ENCODE results near the gene ZFP28. TPM values are rescaled to one million over a fixed set of nuclear protein-coding genes. Genes with fewer than 3 reads are reported as not detected.
A peak's percentile ranks its signal among the peaks of the same experiment; 100 is the strongest.

ZFP28 gene
- total RNA-seq, 4 donors from 2014 or later = 0.20 to 5.4 (median 2.2) TPM

DNA sequence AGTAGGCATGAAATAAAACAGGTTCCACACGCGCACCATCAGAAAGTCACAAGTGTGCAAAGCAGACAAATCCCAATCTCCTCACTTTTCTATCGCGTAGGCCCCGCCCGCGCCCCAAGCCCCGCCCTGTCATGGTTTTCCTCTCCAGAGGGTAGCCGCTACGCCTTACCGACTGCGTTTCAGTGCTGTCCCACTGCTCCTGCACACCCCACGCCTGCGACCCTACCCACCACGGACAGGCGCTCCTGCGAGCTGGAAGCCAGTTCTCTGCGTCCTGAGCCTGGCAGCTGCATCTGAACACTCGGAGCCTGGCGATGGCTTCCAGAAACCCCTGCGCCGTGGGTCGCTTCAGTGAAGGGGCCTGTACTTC is 28.1 kb downstream of the ZFP28 start:
- Histone ChIP-seq H3K27ac (peak overlapping the region; percentile 84 to 90 (median 84)), H3K4me3 (peak overlapping the region; percentile 46 to 90 (median 76)), H3K27me3 (no peaks in the 10 kb centered on the region), H3K4me1 (peaks cover 5 to 11% (median 6%) of the 10 kb centered on the region in 4 donors), H3K36me3 (peaks cover 0 to 43% (median 15%) of the 10 kb centered on the region in 4 donors), H3K9me3 (peaks cover 71 to 83% of the 10 kb centered on the region in 2 donors)
- 3% methylated on average over 23 of the region's 23 CpGs; no CpG with 5 or more reads in 1 of the 2 donors for whole genome bisulfite sequencing, 2 donors (ENCODE audit: low coverage in 1 of 2)
- in situ Hi-C loops (cut with MboI; ENCODE audit: low pct_ligation_motif_present in 1 of 4, low pct_unique_long_range_greater_than_20kb in 1 of 4, low sequenced_read_pairs in 3 of 4) = no loop called here
- intact Hi-C loops (cut with DNase I; ENCODE audit: low total_unique reads) = no loop called here
- no peak for TF ChIP-seq POLR2A (IDR thresholded peaks at IDR 0.05)
- TF ChIP-seq EP300 (IDR thresholded peaks at IDR 0.05; ENCODE audit: low read depth) = no peak
- TF ChIP-seq, protein P1, sequence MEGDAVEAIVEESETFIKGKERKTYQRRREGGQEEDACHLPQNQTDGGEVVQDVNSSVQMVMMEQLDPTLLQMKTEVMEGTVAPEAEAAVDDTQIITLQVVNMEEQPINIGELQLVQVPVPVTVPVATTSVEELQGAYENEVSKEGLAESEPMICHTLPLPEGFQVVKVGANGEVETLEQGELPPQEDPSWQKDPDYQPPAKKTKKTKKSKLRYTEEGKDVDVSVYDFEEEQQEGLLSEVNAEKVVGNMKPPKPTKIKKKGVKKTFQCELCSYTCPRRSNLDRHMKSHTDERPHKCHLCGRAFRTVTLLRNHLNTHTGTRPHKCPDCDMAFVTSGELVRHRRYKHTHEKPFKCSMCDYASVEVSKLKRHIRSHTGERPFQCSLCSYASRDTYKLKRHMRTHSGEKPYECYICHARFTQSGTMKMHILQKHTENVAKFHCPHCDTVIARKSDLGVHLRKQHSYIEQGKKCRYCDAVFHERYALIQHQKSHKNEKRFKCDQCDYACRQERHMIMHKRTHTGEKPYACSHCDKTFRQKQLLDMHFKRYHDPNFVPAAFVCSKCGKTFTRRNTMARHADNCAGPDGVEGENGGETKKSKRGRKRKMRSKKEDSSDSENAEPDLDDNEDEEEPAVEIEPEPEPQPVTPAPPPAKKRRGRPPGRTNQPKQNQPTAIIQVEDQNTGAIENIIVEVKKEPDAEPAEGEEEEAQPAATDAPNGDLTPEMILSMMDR (IDR thresholded peaks at IDR 0.05) = no peak
- TF ChIP-seq POLR2AphosphoS5 (IDR thresholded peaks at IDR 0.05) = no peak
- peak; percentile 47 for DNase-seq

DNA sequence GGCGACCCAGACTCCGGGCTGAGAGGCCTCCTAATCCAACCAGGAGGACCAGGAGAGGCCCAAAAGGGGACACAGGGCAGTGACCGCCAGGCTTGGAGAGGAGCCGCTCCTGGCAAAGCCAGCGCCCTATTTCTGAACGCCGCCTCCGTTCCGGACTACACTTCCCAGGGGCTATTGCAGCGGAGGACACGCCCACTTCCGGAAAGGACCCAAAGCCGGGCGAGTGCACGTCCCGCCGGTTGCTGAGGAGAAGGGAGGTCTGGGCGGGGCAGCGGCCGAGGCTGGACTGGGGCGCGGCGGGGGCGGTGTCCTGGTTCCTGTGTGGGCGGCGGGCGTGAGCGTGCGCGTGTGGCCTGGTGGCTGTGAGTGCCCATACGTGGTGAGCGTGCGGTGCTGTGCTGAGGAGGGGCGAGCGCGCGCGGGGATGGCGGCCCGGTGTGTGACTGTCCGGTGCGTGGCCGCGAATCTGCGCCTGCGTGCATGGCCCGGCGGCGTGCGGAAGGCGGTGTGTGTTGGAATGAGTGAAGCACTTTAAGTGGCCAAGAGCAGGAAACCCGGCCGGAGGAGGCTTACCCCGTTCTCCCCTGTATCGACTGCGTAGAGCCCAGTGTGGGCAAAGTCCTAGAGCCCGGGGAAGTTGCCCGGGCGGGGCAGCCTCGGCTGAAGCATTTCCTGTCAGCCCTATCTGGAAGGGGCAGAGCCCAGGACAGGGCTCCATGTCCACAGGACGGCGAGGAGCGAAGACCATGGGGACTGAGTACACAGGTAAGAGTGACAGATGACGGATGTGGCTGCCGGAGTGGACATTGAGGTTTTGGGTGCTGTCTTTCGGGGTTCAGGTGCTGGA is 28.7 kb downstream of the ZFP28 start, which contains the start of gene ZNF470:
TSS of gene ZNF470 (plus strand) at position 195 of the 847 bp plus-strand sequence. CDS start 2,844 bp downstream, outside the sequence.
- peaks cover 5 to 11% (median 6%) of the 10 kb centered on the region in 4 donors for H3K4me1 ChIP-seq
- in situ Hi-C loops (cut with MboI; ENCODE audit: low pct_ligation_motif_present in 1 of 4, low pct_unique_long_range_greater_than_20kb in 1 of 4, low sequenced_read_pairs in 3 of 4) (no loop called here), intact Hi-C loops (cut with DNase I; ENCODE audit: low total_unique reads) (no loop called here)
- WGBS, 2 donors (ENCODE audit: low coverage in 1 of 2) = 6% methylated on average over 63 of the region's 66 CpGs; no CpG with 5 or more reads in 1 of the 2 donors
- H3K36me3 ChIP-seq = peaks cover 0 to 47% (median 16%) of the 10 kb centered on the region in 4 donors
- H3K4me3 ChIP-seq = peak within 1 kb of the TSS; percentile 46 to 90 (median 76)
- peak; percentile 97 for DNase-seq
- H3K9me3 ChIP-seq = peaks cover 68 to 82% of the 10 kb centered on the region in 2 donors
- H3K27ac ChIP-seq = peak within 1 kb of the TSS; percentile 84 to 90 (median 84)
- no peaks in the 10 kb centered on the region for H3K27me3 ChIP-seq
- TF ChIP-seq, protein P1 (IDR thresholded peaks at IDR 0.05) = no peak
- TF ChIP-seq POLR2A (IDR thresholded peaks at IDR 0.05) (peak; percentile 64), POLR2AphosphoS5 (IDR thresholded peaks at IDR 0.05) (peak; percentile 50 to 71 (median 70))

DNA sequence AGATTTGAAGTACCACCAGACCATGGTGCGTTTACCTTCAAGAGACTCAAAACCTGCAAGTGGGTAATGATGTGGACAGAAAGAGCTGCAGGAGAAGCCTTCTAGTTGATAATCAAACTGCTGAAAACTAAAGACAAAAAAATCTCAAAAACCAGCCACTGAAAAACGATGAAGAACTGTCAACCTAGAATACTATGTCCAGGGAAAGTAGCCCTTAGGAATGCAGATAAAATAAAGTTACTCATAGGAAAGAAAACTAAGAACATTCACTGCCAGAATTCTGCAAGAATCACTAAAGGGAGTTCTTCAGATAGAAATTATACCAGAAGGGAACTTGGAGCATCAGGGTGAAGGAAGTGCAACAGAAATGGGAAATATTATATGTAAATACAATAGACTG is 33.8 kb downstream of the ZFP28 start:
- H3K4me1 ChIP-seq = peaks cover 5 to 8% (median 6%) of the 10 kb centered on the region in 4 donors
- TF ChIP-seq, protein P1 (IDR thresholded peaks at IDR 0.05) = no peak
- no peak for TF ChIP-seq EP300 (IDR thresholded peaks at IDR 0.05; ENCODE audit: low read depth)
- TF ChIP-seq POLR2A (IDR thresholded peaks at IDR 0.05) = no peak
- no peak for TF ChIP-seq POLR2AphosphoS5 (IDR thresholded peaks at IDR 0.05)
- WGBS, 2 donors (ENCODE audit: low coverage in 1 of 2) = 50 to 52% methylated on average over 2 of the region's 2 CpGs
- no peaks in the 10 kb centered on the region for H3K27me3 ChIP-seq
- no peak overlapping the region for H3K4me3 ChIP-seq
- DNase-seq = no peak
- no peak overlapping the region for H3K27ac ChIP-seq
- in situ Hi-C loops (cut with MboI; ENCODE audit: low pct_ligation_motif_present in 1 of 4, low pct_unique_long_range_greater_than_20kb in 1 of 4, low sequenced_read_pairs in 3 of 4) = no loop called here
- intact Hi-C loops (cut with DNase I; ENCODE audit: low total_unique reads) = no loop called here
- peaks cover 0 to 85% (median 40%) of the 10 kb centered on the region in 4 donors for H3K36me3 ChIP-seq
- H3K9me3 ChIP-seq = peaks cover 85 to 94% of the 10 kb centered on the region in 2 donors

DNA sequence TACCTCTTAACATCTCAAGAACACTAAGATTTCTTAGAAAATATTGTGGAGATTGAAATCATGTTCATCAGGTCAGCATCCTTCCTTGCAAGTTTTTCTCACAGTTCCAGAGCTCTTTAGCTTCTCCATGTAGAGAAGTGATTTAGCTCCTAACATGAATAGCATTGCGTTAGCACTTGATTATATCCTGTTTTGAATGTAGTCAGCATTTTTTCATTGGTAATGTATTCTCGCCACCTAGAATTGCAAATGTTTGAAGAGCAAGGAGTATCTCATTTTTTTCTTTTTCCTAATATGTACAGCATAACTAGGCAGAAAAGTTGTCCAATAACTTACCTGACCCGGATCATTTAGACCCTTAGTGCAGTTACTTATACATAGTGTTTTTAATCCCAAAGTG is 35.2 kb downstream of the ZFP28 start:
- intact Hi-C loops (cut with DNase I; ENCODE audit: low total_unique reads) = no loop called here
- H3K36me3 ChIP-seq = peaks cover 0 to 88% (median 39%) of the 10 kb centered on the region in 4 donors
- 98 to 100% methylated on average over 3 of the region's 3 CpGs for WGBS, 2 donors (ENCODE audit: low coverage in 1 of 2)
- TF ChIP-seq POLR2A (IDR thresholded peaks at IDR 0.05) = no peak
- no peak for TF ChIP-seq EP300 (IDR thresholded peaks at IDR 0.05; ENCODE audit: low read depth)
- no peak for TF ChIP-seq POLR2AphosphoS5 (IDR thresholded peaks at IDR 0.05)
- TF ChIP-seq, protein P1 (IDR thresholded peaks at IDR 0.05) = no peak
- no peak overlapping the region for H3K27ac ChIP-seq
- peaks cover 94 to 97% of the 10 kb centered on the region in 2 donors for H3K9me3 ChIP-seq
- H3K4me1 ChIP-seq = no peaks in the 10 kb centered on the region
- no peak overlapping the region for H3K4me3 ChIP-seq
- DNase-seq = no peak
- H3K27me3 ChIP-seq = no peaks in the 10 kb centered on the region
- in situ Hi-C loops (cut with MboI; ENCODE audit: low pct_ligation_motif_present in 1 of 4, low pct_unique_long_range_greater_than_20kb in 1 of 4, low sequenced_read_pairs in 3 of 4) = no loop called here

Data from transverse colon (tissue), 4 donors.